Urothelium cell line (cell line): Measurements from ENCODE around the gene SMIM14.
"Not testable (repeated sequence)": the region's sequence is repeated elsewhere in the genome, so short reads cannot be mapped to it uniquely, and the experiment has no call there.

Source experiments
- DNase-seq: peaks from one replicate; pipeline ENCODE4 v3.0.0; 2011; ENCODE audit warnings: low spot score, mixed read lengths
- FAIRE-seq: peaks from 2 replicates; lab custom pipeline; 2011; peaks lifted over from hg19 to GRCh38; lab: Jason Lieb, UNC

SMIM14 gene

GRCh38 chr4:39638354-39639239 is at the start of gene SMIM14:
SMIM14 (minus strand) TSS chr4:39638865; CDS start chr4:39605145, 33,720 bp downstream.
- FAIRE-seq (peak; percentile 97), DNase-seq (peak; percentile 100)

GRCh38 chr4:39687014-39687413 is 48.3 kb upstream of the SMIM14 start:
- FAIRE-seq = no peak
- no peak for DNase-seq

DNA sequence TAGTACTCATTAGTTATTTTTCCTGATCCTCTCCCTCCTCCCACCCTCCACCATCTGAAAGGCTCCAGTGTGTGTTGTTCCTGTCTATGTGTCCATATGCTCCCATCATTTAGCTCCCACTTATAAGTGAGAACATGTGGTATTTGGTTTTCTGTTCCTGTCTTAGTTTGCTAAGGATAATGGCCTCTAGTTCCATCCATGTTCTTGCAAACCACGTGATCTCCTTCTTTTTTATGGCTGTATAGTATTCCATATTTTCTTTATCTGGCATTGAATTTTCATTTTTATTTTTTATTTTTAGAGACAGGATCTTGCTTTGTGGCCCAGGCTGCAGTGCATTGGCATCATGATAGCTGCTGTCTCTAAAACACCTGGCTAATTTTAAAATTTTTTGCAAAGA is 47.3 kb upstream of the SMIM14 start:
- FAIRE-seq (no peak), DNase-seq (no peak)

DNA sequence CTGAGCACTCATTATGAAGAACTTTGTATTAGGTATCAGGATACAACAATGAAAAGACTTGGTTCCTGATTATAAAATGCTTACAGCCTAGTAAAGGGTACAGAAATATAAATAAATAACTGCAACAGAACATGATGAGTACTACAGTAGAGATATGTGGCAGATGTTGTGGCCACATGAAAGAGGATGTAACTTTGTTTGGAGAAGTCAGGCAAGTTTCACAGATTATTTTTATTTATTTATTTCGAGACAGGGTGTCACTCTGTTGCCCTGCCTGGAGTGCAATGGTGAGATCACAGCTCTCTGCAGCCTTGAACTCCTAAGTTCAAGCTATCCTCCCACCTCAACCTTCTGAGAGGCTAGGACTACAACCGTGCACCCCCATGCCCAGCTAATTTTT is 43.5 kb upstream of the SMIM14 start:
- no peak for FAIRE-seq
- no peak for DNase-seq

- FAIRE-seq, DNase-seq: not testable (repeated sequence)
Measured at GRCh38 chr4:39681003-39681402, 42.3 kb upstream of the SMIM14 start.

DNA sequence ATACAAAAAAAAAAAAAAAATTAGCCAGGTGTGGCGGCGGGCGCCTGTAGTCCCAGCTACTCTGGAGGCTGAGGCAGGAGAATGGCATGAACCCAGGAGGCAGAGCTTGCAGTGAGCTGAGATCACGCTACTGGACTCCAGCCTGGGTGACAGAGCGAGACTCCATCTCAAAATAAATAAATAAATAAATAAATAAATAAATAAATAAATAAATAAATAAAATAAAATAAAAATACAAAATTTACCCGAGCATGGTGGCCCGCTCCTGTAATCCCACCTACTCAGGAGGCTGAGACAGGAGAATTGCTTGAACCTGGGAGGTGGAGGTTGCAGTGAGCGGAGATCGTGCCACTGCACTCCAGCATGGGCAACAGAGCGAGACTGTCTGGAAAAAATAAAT is 37.0 kb upstream of the SMIM14 start:
- not testable (repeated sequence) for FAIRE-seq, DNase-seq

DNA sequence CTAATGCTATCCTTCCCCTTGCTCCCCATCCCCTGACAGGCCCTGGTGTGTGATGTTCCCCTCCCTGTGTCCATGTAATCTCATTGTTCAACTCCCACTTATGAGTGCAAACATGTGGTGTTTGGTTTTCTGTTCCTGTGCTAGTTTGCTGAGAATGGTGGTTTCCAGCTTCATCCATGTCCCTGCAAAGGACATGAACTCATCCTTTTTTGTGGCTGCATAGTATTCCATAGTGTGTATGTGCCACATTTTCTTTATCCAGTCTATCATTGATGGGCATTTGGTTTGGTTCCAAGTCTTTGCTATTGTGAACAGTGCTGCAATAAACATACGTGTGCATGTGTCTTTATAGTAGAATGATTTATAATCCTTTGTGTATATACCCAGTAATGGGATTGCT is 31.6 kb upstream of the SMIM14 start:
- not testable (repeated sequence) for DNase-seq

DNA sequence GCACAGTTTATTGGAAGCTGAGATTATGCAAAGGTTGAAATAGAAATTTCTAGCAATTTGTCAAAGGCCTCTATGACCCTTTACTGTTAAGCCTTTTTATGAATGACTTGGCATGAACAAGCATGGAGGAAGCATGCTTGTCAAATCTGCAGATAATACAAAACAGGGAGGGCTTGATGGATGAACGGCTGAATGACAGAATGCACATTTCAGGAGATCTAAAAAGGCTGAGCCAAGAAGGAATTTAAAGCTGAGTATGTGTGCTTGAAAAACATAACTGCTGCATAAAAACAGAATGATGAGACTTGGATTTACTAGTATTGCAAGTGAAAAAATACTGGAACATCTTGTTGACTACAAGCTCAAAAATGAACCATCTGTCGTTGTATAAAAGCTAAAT is 30.2 kb upstream of the SMIM14 start:
- DNase-seq = no peak
- no peak for FAIRE-seq

More for the DNA sequence above, 31.6 kb upstream of the SMIM14 start:
- not testable (repeated sequence) for FAIRE-seq

DNA sequence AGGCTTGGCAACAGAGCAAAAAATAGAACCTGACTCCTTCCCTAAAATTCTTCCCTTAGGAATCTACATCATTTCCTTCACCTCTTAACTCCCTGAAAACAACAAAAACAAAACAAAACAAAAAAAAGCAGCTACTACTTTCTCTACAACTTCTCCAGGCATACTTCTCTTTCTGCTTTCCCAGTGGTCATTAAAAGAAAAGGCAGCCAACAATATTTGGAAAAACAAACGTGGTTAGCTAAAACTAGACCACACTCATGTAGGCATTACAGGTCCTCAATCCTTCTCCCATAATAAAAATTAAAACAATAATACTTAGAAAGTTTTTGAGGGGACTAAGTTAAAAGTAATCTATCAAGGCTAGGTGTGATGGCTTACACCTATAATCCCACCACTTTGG is 29.0 kb upstream of the SMIM14 start:
- no peak for DNase-seq
- no peak for FAIRE-seq

GRCh38 chr4:39664828-39665731 is 26.4 kb upstream of the SMIM14 start:
- FAIRE-seq (peak; percentile 76), DNase-seq (no peak)

DNA sequence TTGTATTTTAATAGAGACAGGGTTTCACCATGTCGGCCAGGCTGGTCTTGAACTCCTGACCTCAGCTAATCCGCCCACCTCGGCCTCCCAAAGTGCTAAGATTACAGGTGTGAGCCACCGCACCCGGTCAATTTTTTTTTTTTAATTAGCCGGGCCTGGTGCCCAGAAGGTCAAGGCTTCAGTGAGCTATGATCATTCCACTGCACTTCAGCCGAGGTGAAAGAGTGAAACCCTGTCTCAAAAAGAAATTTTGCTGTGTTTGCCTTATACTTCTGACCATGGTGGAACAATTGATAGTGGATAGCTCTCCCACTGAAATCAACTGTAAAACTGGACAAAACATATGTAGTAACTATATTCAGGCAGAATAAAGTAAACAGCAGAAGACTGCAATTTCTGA is 24.0 kb upstream of the SMIM14 start:
- FAIRE-seq = no peak

DNA sequence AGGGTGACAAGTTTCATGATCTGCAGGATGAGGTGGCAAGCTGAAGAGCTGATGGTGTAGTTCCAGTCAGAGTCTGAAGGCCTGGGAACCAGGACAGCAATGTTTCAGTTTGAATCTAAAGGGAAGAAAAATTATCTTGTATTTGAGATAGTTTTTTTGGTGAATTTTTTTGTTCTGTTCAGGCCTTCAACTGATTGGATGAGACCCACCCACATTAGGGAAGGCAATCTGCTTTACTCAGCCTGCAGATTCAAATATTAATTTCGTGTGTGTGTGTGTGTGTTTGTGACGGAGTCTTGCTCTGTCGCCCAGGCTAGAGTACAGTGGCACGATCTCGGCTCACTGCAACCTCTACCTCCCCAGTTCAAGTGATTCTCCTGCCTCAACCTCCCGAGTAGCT is 22.1 kb upstream of the SMIM14 start:
- FAIRE-seq (no peak), DNase-seq (no peak)

More for the DNA sequence above, 24.0 kb upstream of the SMIM14 start:
- DNase-seq = no peak

- no peak for FAIRE-seq
- no peak for DNase-seq
Measured at GRCh38 chr4:39660045-39660444, 21.4 kb upstream of the SMIM14 start.

DNA sequence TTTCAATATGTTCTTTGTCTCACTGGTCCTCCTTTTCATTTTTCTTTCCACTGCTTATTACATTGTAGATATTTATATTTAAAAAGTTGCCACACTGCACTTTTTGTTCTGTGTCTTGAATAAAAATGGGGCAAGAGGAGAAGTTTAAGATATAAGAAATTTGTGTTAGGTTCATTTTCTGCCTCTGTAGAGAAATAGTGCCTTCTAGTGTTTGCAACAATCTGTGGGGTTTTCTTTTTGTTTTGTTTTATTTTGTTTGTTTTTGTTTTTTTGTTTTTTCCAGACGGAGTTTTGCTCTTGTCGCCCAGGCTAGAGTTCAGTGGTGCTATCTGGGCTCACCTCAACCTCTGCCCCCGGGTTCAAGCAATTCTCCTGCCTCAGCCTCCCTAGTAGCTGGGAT is 20.1 kb upstream of the SMIM14 start:
- no peak for DNase-seq
- FAIRE-seq = no peak

GRCh38 chr4:39657465-39657864 is 18.8 kb upstream of the SMIM14 start:
- FAIRE-seq (no peak), DNase-seq (no peak)

- FAIRE-seq, DNase-seq: not testable (repeated sequence)
Measured at GRCh38 chr4:39656638-39657037, 18.0 kb upstream of the SMIM14 start.

GRCh38 chr4:39655876-39656275 is 17.2 kb upstream of the SMIM14 start:
- FAIRE-seq (no peak), DNase-seq (no peak)

DNA sequence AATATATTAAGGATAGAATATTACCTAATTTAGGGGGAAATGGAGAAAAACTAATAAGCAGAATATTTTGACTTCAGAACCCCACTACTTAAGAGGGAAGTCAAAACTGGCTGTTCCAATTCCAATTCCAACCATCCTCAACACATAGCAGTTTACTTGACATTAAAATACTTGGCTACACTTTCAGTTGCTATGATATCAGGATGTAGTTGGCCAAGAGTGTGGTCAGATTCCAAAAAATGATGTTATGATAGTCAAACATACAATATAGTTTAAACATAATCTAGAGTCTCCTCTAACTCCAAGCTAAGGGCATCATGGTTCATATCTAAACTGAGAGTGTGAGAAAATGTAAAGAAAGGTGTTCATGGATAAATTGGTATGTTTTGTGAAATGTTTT is 16.5 kb upstream of the SMIM14 start:
- DNase-seq = no peak

GRCh38 chr4:39651586-39651985 is 12.9 kb upstream of the SMIM14 start:
- not testable (repeated sequence) for DNase-seq, FAIRE-seq

More for the DNA sequence above, 16.5 kb upstream of the SMIM14 start:
- no peak for FAIRE-seq

DNA sequence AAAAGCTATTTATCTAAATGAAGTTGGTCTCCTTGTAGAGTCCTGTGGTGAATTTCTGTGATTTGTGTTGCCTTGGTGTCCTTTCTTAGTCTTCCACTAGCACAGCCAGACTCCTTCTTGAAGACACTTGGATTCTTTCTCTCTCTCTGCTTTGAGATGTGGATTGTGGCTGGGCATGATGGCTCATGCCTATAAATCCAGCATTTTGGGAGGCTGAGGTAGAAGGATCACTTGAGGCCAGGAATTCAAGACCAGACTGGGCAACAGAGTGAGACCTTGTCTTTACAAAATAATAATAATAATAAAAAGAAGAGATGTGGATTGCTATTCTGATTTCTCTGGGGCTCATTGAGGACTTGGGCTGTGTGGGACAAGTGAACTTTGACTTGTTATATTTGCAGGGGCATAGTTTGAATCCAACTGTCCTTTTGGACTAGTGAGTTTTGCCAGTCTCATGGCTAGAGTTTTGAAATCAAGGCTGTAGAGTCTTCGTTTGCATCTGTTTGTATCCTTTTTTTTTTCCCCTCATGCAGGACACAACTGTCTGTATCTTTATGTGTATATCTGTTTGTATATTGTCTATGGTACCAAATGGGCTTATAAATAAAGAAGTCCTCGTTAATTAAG is 11.1 kb upstream of the SMIM14 start:
- DNase-seq = no peak
- FAIRE-seq = no peak
